Right atrium auricular region (tissue), 2 donors: ENCODE results near the gene IKBKE. TPM values are rescaled to one million over a fixed set of nuclear protein-coding genes. Genes with fewer than 3 reads are reported as not detected.

Experiments used
- DNase-seq: peaks from one replicate; pipeline ENCODE4 v3.0.0-alpha.2; 2019; ENCODE audit warnings: low spot score
- H3K27ac ChIP-seq, 2 donors: fragments of 200-600 bp; sonication (generic); 1 replicate in 1 of 2; 2 replicates in 1 of 2; pipeline ENCODE4 v1.5.1; 2016 to 2019
- H3K27me3 ChIP-seq, 2 donors: fragments of 200-600 bp; sonication (generic); one replicate each; pipeline versions ENCODE4 v1.5.1 to v1.6.0; 2017 to 2019
- H3K36me3 ChIP-seq: fragments of 200-600 bp; sonication (generic); one replicate; pipeline ENCODE4 v1.5.1; 2016
- H3K4me1 ChIP-seq, 2 donors: fragments of 200-600 bp; sonication (generic); one replicate each; pipeline versions ENCODE4 v1.5.1 to v1.6.0; 2017 to 2019
- H3K4me3 ChIP-seq, 2 donors: fragments of 200-600 bp; sonication (generic); 1 replicate in 1 of 2; 2 replicates in 1 of 2; pipeline ENCODE4 v1.5.1; 2017 to 2019; ENCODE audit warnings: mild to moderate bottlenecking in 1 of 2, moderate library complexity in 1 of 2
- H3K9me3 ChIP-seq, 2 donors: fragments of 200-600 bp; sonication (generic); one replicate each; pipeline ENCODE4 v1.5.1; 2019
- CTCF ChIP-seq, 2 donors: fragments of 200-600 bp; sonication (generic); IDR thresholded peaks; one replicate each; pipeline ENCODE4 v1.5.1; 2019; ENCODE audit warnings: antibody characterized with exemption in 2 of 2
- microRNA-seq, 2 donors: library from miRNA; unstranded; fragments of <30 nt; microRNA quantifications; one replicate each; pipeline ENCODE4, GENCODE V29; 2016 to 2017; ENCODE audit warnings: borderline number of aligned reads in 2 of 2, borderline replicate concordance in 1 of 2
- total RNA-seq, 2 donors: library from RNA; depleted of rRNA; stranded (reverse); fragments of >200 nt; gene quantifications; one replicate each; pipeline ENCODE4 v1.1.0, GENCODE V29; 2016

IKBKE gene
- total RNA-seq, 2 donors from 2014 or later = 1.3 to 3.2 TPM

GRCh38 chr1:206541236-206541833 lies 71.1 kb downstream of the IKBKE start:
- Histone ChIP-seq H3K36me3 (no peaks in the 10 kb centered on the region), H3K4me3 (no peak overlapping the region), H3K27ac (no peak overlapping the region), H3K4me1 (peaks cover 0 to 18% of the 10 kb centered on the region in 2 donors), H3K27me3 (no peaks in the 10 kb centered on the region), H3K9me3 (no peaks in the 10 kb centered on the region)
- no peak for TF ChIP-seq CTCF (IDR thresholded peaks at IDR 0.05)
- DNase-seq = no peak

GRCh38 chr1:206544562-206545257 lies 74.4 kb downstream of the IKBKE start:
- DNase-seq = no peak

GRCh38 chr1:206545351-206545750 lies 75.1 kb downstream of the IKBKE start:
- Histone ChIP-seq H3K36me3 (no peaks in the 10 kb centered on the region), H3K27me3 (no peaks in the 10 kb centered on the region), H3K4me1 (peaks cover 0 to 6% of the 10 kb centered on the region in 2 donors), H3K4me3 (no peak overlapping the region), H3K9me3 (no peaks in the 10 kb centered on the region), H3K27ac (no peak overlapping the region)
- no peak for TF ChIP-seq CTCF (IDR thresholded peaks at IDR 0.05)
- no peak for DNase-seq

More at GRCh38 chr1:206544562-206545257, 74.4 kb downstream of the IKBKE start:
- Histone ChIP-seq H3K4me3 (no peak overlapping the region), H3K27ac (no peak overlapping the region), H3K9me3 (no peaks in the 10 kb centered on the region), H3K36me3 (no peaks in the 10 kb centered on the region), H3K4me1 (peaks cover 0 to 13% of the 10 kb centered on the region in 2 donors), H3K27me3 (no peaks in the 10 kb centered on the region)
- TF ChIP-seq CTCF (IDR thresholded peaks at IDR 0.05) = peak; percentile 78 to 92

Small RNA genes lying within 50 kb of the gene (microRNA-seq; reads per million reads assigned to microRNA genes)
- 0 reads per million in 2 donors for gene MIR6769B

Other genes with a start within 250 kb of the IKBKE start
- gene RASSF5, start 37.1 kb downstream of the IKBKE start, total RNA-seq = 10 to 100 TPM in 1 of 2 donors, 1 to 10 TPM in 1; 9.9 to 17.5 TPM
- 10 to 100 TPM; 21.7 to 30.4 TPM for gene EIF2D, start 142.0 kb downstream of the IKBKE start, total RNA-seq
- 10 to 100 TPM; 16.5 to 20.6 TPM for gene DYRK3, start 165.1 kb downstream of the IKBKE start, total RNA-seq
- gene MAPKAPK2, start 214.4 kb downstream of the IKBKE start, total RNA-seq = 100 to 1,000 TPM; 136 to 158 TPM